Measurements from ENCODE around the gene DNAJC16. TPM values are rescaled to one million over a fixed set of nuclear protein-coding genes. Genes with fewer than 3 reads are reported as not detected.

The DNAJC16 gene
- total and polyA plus RNA-seq, 2 of the 13 experiments (the other 11 are each of a cell fraction or from before 2014, with no cell fraction given) = 11.4 to 15.4 TPM

GRCh38 chr1:15624133-15624714 is 97.6 kb downstream of the DNAJC16 start:
- Histone ChIP-seq H2AFZ (ENCODE audit: low read length) (no peak overlapping the region), H3K9ac (ENCODE audit: insufficient read depth, low read depth, low read length) (no peak overlapping the region), H3K4me3 (replicated peaks in 1 of 3; ENCODE audit: insufficient read depth in 1 of 3, low read depth in 2 of 3, low read length in 3 of 3) (no peak overlapping the region; a peak in 1 of 6 replicates), H3K4me1 (ENCODE audit: insufficient read depth, low read length) (peaks cover 79% of the 10 kb centered on the region), H3K27ac (ENCODE audit: extremely low read length, insufficient read depth, low read length) (no peak overlapping the region), H3K36me3 (replicated peaks in 1 of 2; ENCODE audit: control insufficient read depth in 1 of 2, insufficient read depth in 2 of 2, low read length in 2 of 2) (peaks cover 11 to 44% of the 10 kb centered on the region in 2 experiments), H3K9me3 (ENCODE audit: low read length) (no peaks in the 10 kb centered on the region), H4K20me1 (ENCODE audit: insufficient read depth, low read length) (peaks cover 92% of the 10 kb centered on the region), H3K79me2 (ENCODE audit: insufficient read depth, low read length) (peaks cover 97% of the 10 kb centered on the region), H3K27me3 (ENCODE audit: control insufficient read depth in 1 of 2, insufficient read depth in 2 of 2, low read length in 2 of 2) (no peaks in the 10 kb centered on the region), H3K4me2 (ENCODE audit: low read depth, low read length) (peak overlapping the region; percentile 33; the same call in 1 of the 2 replicates)
- FAIRE-seq (no peak), DNase-seq (ENCODE audit: low spot score) (no peak), ATAC-seq (no peak)
- WGBS (ENCODE audit: low lambda C conversion rate) = 84% methylated on average over 3 of the region's 3 CpGs
- POLR2A ChIA-PET = interaction anchor here (1.1 kb wide), 1 partner anchor 9 kb away, joined by 3 read pairs; no protein-coding TSS in a partner anchor
- intact Hi-C loops (cut with micrococcal nuclease; ENCODE audit: unreplicated experiment) = loop anchor here (10.0 kb wide), 1 partner anchor 61 kb away; the partner anchor contains the start of gene PLEKHM2
- in situ Hi-C loops (cut with HindIII; ENCODE audit: extremely low pct_ligation_motif_present, low pct_unique_long_range_greater_than_20kb) = no loop called here
- CTCF ChIA-PET (ENCODE audit: low intra/inter-chr PET ratio, low total read pairs) = no interaction called here
- no peak for TF ChIP-seq HDAC6 (IDR thresholded peaks at IDR 0.05; ENCODE audit: low read depth, low read length)
- no peak for TF ChIP-seq ZSCAN12 (CRISPR knock-in tag; IDR thresholded peaks at IDR 0.05)
- TF ChIP-seq ZNF770 (CRISPR knock-in tag; IDR thresholded peaks at IDR 0.05) = peak; percentile 71
- TF ChIP-seq CBX1 (IDR thresholded peaks at IDR 0.05; ENCODE audit: low read depth) = no peak
- TF ChIP-seq ZNF121 (CRISPR knock-in tag; IDR thresholded peaks at IDR 0.05) = peak; percentile 80
- TF ChIP-seq RBFOX2 (IDR thresholded peaks at IDR 0.05; ENCODE audit: low read depth, low read length) = peak; percentile 43; the same call in 1 of the 2 replicates
- no TSS peak for BruUV-seq (replicated peaks)

Measured in HepG2 (cell line).